Stimulated activated CD4-positive, alpha-beta T cell treated with anti-CD3 and anti-CD28 coated beads, Interleukin-15, amount 100 ng/mL, for 1 hour (primary cell): ENCODE data around the gene TTLL10.

Source experiments
- DNase-seq, 2 donors: peaks; one replicate each; pipeline ENCODE4 v3.0.0-alpha.2; 2020; ENCODE audit warnings: low read depth in 1 of 2, low spot score in 1 of 2

The TTLL10 gene

DNA sequence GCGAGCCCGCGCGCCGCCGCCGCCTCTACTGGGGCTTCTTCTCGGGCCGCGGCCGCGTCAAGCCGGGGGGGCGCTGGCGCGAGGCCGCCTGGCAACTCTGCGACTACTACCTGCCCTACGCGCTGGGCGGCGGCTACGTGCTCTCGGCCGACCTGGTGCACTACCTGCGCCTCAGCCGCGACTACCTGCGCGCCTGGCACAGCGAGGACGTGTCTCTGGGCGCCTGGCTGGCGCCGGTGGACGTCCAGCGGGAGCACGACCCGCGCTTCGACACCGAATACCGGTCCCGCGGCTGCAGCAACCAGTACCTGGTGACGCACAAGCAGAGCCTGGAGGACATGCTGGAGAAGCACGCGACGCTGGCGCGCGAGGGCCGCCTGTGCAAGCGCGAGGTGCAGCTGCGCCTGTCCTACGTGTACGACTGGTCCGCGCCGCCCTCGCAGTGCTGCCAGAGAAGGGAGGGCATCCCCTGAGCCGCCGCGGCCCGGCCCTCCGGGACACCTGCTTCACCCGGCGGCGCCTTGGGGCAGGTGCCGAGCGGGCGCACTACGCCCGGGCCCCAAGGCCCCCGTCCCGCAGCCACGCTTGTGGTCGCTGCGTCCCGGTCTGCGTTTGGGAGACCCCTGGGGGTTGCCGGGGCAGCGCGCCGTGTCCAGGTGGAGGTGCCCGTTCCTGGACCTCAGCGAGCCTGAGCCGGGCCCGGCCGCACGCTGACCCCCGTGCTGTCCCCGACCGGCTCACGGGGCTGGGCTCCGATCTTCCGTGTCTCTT, 59.3 kb downstream of the TTLL10 start:
- DNase-seq = no peak

DNA sequence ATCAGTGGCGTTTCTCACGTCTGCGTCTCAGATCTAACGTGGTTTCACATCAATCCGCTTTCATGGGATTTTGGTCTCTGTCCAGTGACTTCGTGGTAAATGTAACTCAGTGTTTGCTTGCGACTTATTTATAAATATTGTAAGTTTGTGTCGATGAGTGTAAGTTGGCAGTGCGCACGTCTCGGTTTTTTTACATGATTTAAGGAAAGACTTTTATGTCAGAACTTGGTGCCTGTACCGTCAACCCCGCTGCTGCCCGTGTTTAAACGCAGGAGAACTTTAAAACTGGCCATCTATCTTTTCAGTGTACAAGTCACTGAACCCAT, 59.9 kb downstream of the TTLL10 start:
- DNase-seq = no peak

DNA sequence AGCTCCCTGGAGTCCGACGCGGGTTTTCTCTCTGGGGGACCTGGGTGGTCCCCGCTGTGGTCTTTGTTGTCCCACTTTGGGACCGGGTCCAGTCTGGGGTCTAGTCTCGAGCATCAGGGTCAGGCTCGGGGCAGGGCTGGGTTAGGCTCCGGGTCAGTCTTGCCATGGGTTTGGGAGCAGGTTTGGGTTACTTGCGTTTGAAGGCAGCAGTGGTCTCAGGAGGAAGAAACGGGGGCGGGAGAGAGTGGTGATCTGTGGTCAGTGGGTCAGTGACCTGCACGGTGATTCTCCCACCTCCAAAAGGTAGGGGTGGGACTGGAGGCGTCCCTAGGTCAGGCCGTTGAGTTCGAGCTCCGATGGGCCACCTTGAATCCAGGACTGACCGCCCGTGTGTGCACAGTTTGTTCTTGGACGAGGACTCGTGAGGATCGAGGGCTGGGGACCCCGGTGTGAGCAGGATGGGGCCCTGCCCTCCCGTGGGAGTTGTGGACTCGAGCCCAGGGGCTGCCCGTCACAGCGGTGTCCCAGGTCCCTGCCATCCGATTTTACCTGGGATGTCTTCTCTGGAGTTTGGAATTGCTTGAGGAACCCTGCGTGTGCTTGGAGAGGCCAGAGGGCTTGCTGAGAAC, 60.6 kb downstream of the TTLL10 start:
- no peak for DNase-seq

DNA sequence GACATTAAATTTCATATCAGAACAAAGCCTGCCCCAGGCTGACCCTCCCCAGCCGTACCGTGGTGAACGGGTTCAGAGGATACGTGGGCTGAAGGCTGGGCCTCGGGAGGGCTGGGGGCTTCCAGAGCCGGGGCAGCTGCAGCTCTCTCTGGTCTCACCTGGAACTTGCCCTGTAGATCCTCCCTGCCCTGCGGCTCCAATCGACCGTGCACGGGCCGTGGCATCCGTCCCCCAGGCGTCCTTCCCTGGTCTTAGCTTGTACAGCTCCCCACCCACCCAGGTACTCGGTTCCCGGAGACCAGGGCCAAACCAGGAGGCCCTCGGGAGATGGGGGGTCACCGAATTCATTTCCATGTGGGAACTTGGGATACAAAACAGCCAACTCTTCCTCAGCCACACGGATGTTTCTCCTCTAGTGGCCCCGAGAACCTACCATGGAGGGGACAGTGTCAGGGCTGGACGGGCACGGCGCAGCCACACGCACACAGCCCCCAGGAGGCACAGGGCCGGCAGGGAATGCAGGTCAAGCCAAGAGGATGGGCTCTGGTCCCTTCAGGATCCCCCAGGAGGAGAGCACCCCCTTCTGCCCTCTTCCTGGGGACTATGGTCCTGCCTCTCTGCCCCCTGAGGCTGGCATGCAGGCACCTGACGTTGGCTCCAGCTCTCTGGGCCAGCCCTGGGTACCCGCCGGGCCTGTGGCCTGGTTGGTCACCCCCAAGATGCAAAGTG, 61.5 kb downstream of the TTLL10 start:
- DNase-seq = no peak

DNA sequence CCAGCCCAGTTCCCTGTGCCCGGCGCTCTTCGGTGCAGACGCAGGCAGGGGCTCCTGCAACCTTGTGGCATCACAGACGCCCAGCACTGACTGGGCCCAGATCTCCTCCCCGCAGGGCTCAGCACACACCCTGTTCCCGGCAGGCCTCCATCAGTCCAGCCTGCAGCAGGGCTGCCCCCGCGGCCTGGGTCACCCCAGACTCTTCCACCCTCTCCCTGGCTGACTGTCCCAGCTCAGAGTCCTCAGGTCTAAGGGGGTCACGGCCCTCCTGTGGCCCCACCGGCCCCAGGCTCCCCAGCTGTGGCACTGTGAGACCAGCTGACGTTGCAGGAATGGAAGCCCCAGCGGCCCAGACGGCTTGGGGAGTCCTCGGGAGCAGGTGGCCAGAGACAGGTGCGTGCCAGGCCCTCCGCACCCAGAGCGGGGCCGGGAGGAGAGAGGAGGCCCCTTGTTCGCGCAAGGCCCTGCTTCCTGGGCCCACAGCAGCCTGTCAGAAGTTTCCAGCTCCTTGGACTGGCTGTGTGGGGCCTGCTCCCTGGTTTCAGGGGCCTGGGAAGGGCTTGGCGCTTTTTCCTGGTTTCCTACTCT, 62.6 kb downstream of the TTLL10 start:
- DNase-seq = no peak

DNA sequence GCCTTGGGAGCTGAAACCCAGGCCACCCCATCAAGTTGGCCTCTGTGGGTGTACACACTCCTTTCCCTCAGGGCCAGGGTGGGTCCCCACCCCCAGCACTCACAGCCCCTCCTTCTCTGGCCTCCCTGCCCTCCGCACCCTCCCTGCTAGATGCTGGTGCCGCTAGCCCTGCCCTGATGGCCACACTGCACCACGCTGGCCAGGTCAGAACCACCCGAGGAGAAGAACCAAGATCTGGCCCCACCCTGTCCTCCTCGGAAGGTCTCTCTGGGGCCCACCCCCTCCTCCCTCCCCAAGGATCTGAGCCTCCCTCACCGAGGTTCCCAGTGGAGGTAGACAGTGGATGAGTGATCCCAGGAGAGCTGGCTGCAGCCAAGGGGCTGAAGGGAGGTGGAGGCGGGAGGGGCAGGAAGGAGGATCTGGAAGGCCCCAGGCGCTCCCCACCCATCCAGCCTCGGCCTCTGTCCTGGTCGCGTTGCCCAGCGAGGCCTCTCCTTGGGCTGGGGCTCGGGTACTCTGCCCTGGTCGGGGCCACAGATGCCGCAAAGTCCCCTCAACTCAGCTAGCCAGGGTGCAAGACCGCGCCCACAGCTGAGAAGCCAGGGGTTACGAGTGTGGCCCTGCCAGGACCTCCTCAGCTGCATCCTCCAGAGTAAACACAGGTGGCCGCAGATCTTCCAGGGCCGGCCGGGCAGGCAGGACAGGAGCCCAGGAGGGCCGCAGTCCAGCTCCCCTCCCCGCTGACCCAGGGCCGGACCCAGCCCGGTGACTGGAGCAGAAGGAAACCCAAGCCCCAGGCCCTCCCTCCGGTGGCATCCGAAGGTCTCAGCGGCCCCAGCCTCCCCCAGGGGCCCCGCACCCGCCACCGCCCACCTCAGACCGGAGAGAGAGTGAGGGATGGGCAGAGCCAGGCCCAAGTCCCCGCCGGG, 63.5 kb downstream of the TTLL10 start:
- no peak for DNase-seq

DNA sequence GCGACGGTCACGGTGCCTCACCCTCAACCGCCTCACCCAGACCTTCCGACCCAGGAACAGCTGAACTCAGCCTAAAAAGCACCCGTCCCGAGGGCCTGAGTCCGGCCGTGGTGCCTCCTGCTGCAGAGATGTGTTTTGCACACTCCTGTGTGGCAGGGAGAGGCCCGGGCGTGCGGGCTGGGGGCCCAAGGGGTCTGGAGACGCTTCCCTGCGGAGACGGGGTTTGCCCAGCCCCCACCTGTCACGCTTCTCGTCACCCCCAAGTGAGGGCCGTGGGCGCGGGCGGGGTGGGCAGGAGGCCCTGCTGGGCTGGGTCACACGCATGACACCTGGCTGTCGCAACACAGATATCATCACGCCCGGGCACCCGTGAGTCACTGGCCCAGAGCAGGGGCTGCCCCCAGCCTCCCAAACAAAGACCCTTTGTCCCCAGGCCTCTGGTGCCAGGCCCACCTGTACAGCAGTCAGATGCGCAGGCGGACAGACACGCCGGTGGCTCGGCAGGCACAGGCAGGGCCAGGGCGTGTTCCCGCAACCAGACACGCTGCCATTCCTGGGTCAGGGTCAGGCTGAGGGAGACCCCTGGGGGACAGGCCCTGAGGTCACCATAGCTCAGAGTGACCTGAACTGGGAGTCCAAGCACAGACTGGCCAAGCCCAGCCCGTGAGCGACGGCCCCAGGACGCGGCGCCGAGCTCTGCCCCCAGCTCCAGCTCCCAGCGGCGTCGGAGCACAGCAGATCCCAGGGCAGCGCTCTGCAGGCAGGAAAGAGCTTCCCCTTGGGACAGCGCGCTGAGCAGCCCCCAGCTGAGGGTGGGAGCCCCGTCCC, 64.4 kb downstream of the TTLL10 start:
- no peak for DNase-seq

DNA sequence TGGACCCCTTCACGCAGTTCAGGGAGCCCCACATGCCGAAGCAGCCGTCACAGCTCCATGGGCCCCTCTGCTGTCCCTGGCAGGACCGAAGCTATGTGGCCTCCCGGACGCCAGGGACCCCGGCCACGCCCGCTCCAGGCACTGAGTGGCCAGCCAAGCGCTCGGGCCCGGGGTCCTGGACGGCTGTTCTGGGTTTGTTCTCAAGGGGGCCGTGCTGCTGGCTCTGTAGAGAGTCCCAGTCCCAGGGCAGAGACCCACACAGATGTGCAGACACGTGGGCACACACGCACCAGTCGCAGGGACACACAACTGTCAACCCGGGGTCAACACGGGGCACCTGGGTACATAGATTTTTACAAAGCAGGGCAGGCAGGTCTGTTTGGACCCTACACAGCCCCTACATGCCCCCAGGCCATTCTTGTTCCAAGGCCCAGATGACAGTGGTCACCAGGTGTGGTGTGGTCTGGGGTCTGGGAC, 65.1 kb downstream of the TTLL10 start:
- no peak for DNase-seq

DNA sequence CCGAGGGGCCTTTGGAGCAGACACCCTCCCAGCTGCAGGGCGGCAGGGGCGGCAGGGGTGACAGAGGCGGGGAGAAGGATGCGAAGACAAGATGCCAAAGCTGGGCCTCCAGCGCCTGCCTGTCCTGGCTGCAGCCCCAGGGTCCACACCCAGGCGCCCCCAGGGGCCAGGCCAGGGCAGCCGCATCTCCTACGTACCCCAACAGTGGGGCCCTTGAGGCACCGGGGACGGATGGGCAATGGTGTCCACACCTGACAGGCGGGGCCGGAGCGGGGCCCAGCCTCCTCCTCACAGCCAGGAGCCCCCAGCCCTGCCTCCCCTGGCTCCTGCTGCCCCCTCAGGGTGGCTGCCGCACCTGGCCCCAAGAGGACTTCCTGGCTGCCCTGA, 65.5 kb downstream of the TTLL10 start:
- DNase-seq = no peak

DNA sequence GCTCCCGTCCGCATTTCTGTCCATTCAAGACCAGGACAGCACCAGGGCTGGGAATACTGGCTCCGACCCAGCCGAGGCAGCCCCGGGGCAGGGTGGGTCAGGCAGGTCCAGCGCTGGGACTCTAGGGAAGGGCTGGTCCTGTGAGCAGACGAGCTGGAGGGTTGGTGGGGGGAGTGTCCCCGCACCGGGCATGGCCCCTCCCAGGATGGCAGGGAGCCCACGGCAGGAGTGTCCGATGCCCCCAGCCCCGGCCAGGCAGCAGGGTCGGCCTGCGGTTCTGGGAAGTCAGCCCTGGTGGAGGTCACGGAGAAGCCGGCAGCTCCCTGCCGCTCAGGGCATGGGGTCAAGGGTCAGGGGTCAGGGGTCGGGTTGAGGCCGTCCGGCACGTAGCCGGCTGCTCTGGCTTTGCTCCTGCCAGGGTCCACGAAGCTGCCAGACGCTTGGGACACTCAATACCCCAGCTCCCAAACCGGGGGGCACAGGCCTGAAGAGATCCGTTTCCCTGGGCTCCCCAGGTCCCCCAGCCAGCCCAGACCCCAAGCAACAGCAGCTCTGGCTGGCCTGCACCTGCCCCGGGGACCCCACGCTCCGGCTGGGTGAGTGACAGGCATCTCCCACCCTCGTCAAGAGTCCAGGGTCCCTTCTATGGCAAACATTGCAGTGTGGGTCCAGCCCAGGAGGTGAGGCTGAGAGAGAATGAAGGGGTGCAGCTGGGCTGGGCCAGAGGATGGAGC, 66.1 kb downstream of the TTLL10 start:
- no peak for DNase-seq

DNA sequence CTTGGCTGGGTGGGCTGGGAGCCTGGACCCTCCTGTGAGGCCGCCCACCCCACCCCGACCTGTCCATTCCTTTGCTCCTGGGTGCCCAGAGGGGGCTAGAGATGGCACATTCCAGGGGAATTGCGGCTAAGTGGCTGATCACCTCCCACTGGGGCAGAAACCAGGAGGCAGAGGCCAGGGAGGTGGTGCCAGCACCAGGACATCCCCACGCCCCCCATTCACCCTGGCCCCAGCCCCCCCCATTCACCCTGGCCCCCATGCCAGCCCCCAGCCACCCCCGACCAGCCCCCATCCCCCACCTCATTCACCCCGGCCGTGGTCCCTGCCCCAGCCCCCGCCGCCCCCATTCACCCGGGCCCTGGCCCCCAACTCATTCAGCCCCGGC, 66.7 kb downstream of the TTLL10 start:
- DNase-seq = no peak

DNA sequence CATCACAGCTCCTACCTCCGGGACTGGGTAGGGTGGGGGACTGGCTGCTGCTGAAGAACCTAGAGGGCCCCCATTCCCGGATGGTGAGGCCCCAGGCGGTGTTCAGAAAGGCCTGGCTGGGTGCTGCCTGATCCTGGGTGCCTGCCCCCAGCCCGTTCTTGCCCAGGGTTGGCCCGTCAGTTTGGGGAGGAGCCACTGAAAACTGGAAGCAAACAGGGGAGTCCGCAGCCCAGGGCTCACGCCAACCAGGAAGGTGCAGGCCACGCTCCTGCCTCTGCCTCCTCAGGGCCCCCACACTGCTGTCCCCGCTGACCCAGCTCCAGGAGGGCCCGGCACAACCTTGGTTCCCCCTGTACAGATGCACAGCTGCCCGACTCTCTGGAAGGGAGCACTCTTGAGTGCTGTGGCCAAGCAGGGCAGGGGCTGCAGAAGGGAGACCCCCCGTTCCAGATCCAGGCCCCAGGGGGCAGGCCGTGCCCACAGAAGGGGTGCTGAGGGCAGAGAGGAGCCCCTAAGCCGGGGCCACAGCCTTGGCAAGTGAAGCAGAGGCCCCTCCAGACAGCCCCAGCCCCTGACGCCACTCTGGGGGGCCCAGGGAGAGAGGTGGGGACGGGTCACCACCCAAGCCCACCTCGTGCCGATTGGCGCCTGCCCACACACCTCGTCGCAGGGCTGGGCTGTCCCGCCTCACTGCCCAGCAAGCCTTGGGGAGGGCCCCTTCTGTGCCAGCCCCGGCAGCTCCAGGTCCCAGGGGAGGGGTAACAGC, 67.3 kb downstream of the TTLL10 start:
- no peak for DNase-seq

DNA sequence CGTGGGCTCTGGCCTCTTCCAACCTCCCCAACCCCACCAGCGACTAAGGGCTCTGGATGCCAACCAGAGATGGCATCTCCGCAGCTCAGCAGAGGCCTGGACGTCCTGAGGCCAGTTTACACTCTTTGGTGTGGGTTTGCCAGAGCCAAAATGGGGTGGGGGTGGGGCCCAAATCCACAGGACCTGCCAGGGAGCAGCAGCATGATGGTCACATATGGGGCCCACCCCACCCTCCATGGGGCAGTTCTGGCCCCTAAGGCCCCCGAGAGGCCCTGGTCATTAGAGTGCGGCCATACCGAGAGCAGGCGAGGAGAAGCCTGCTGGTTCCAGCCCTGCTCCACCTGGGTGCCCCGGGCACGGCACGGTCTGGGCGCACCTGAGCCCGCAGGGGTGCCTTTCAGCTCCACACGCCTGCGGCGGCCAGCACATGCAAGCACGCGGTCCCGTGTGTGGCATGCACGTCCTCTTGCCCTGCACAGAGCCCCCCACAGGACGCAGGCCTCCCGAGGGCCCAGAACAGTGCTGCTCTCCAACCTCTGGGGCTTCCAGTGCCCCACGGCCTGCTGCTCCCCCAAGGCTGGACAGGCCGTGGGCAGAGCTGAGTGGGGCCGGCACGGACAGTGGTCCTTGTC, 68.0 kb downstream of the TTLL10 start:
- DNase-seq = no peak

DNA sequence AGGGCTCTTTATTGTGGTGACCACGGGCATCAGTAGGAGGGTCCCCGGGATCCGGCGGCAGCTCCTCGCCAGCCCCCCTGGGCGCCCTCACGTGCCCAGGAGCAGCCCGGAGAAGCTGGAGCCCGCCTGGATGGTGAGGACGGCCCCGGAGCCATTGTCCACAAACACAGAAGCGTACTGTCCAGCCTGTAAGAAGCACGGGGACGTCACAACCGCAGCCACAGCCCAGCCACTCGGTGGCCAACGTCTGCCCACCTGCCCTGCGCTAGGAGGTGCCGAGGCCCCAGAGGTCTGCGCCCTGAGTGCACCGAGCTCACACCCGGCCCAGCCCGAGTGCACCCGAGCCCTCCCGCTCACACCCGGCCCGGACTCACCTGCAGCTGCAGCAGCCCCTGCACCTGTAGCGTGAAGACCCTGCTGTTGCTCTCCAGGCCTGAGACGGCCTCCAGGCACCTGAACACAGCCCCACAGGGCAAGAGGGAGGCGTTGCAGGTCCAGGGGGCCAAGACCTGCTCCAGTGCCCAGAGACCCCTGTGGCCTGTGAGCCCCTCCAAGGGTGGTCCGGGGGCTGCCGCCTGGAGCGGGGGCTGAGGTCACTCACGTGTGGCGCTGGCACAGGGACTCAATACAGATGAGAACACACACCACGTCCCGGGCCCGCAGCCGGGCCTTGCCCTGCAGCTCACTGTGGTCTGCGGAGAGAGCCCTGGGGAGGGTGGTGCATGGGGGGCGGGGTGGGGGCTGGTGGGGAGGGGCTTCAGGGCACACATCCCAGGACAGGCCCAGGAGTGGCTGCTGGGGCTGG, 69.0 kb downstream of the TTLL10 start:
- no peak for DNase-seq

DNA sequence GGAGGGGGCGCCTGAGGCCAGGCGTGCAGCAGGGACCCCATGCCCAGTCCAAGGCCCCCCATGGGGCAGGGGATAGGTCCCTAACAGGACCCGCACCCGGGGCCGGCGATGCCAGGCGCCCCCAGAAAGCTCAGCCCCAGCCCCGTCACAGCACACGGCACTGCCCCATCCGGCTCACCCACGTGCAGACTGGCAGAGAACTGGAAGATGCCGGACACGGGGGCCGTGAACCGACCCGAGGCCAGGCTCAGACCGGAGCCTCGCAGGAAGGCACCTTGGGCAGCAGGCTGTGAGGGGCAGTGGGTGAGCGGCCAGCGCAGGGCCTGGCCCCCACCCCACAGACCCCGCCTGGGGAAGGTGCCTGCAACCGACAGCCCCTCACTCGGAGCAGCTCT, 69.6 kb downstream of the TTLL10 start:
- DNase-seq = no peak

DNA sequence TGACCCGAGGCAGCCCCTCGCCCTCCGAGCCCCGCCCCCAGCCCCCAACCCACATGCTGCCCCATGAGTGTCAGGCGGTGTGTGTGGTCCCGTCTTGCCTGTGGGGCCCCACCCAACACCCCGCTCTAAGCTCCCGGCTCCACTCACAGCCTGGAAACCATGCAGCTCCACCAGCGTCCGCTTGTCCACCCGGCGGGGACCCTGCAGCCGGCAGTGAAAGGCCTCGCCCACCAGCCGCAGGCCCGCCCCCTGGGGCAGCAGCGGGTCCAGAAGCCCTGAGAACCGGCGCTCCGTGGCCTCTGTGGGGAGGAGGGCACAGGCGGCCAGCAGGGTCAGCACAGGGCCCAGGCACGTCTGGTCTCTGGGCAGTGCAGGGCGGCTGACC, 70.1 kb downstream of the TTLL10 start:
- DNase-seq = no peak

DNA sequence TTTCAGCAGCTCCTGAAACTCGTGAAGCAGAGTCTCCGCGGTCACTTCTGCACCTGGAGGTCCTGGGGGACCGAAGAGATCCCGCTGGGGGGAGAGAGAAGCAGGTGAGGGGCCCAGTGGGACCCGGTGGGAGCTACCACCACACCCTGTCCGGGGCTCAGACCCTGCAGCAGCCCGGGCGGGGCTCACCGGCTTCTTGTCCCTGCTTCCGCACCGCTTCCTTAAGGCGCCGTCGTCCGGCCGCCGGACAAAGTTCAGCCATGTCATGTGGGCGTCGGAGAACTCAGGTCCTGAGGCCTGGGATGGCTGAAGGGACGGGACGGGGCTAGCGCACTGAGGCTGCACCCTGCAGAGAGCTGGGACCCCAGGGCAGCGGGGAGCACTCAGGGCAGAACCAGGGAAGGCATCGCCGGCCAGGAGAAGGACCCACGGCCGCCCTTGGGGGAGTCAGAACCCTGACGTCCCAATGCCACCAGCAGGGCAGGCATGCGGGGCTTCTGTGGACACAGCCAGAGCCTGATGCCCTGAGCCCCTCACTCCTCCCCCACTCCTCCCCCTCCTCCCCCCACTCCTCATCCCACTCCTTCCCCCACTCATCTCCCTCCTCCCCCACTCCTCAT, 70.6 kb downstream of the TTLL10 start:
- no peak for DNase-seq
